Spleen (tissue), 11 donors: ENCODE measurements around the gene CFP. TPM values are rescaled to one million over a fixed set of nuclear protein-coding genes. Genes with fewer than 3 reads are reported as not detected.

ENCODE experiments used
- DNase-seq: peaks from one replicate; pipeline ENCODE4 v3.0.0-alpha.2; 2020
- H3K27ac ChIP-seq, 8 donors: fragments of 200-600 bp; sonication (generic) in 7 of 8; 1 replicate in 4 of 8; 2 replicates in 4 of 8; pipeline versions ENCODE4 v1.5.0 to v1.8.0; 2016 to 2021; ENCODE audit warnings: inconsistent platforms in 4 of 8, mild to moderate bottlenecking in 4 of 8, moderate library complexity in 1 of 8
- H3K27me3 ChIP-seq, 7 donors: fragments of 200-600 bp; sonication (generic) in 6 of 7; replicated peaks in 1 of 7; 1 replicate in 4 of 7; 2 replicates in 3 of 7; pipeline versions ENCODE4 v1.5.0 to v1.8.0; 2016 to 2021; ENCODE audit warnings: inconsistent platforms in 3 of 7, mild to moderate bottlenecking in 1 of 7
- H3K36me3 ChIP-seq, 6 donors: fragments of 200-600 bp; sonication (generic) in 5 of 6; 1 replicate in 4 of 6; 2 replicates in 2 of 6; pipeline versions ENCODE4 v1.5.0 to v1.8.0; 2016 to 2021; ENCODE audit warnings: inconsistent platforms in 2 of 6
- H3K4me1 ChIP-seq, 6 donors: fragments of 200-600 bp; sonication (generic) in 5 of 6; 1 replicate in 3 of 6; 2 replicates in 3 of 6; pipeline versions ENCODE4 v1.5.0 to v1.8.0; 2016 to 2021; ENCODE audit warnings: inconsistent platforms in 3 of 6
- H3K4me3 ChIP-seq, 8 donors: fragments of 200-600 bp; sonication (generic) in 7 of 8; 1 replicate in 4 of 8; 2 replicates in 4 of 8; pipeline versions ENCODE4 v1.5.0 to v1.8.0; 2016 to 2021; ENCODE audit warnings: inconsistent platforms in 4 of 8, mild to moderate bottlenecking in 4 of 8, moderate library complexity in 2 of 8
- H3K9me3 ChIP-seq, 8 donors: fragments of 200-600 bp; sonication (generic) in 7 of 8; 1 replicate in 4 of 8; 2 replicates in 4 of 8; pipeline versions ENCODE4 v1.5.0 to v1.8.0; 2016 to 2021; ENCODE audit warnings: inconsistent platforms in 4 of 8
- CTCF ChIP-seq, 11 experiments: fragments of 200-600 bp in 7 of 11; fragments of 450-650 bp in 4 of 11; sonication (generic) in 4 of 11; IDR thresholded peaks in 8 of 11; conservative IDR thresholded peaks in 3 of 11; 1 replicate in 7 of 11; 2 replicates in 4 of 11; pipeline versions ENCODE4 v1.4.0 to v1.8.0; 2016 to 2021; ENCODE audit warnings: antibody characterized with exemption in 11 of 11, inconsistent platforms in 4 of 11, mild to moderate bottlenecking in 1 of 11
- POLR2A ChIP-seq, 3 donors: fragments of 450-650 bp; IDR thresholded peaks; one replicate each; pipeline ENCODE4 v1.5.1; 2017; ENCODE audit warnings: antibody characterized with exemption in 3 of 3, mild to moderate bottlenecking in 1 of 3
- POLR2AphosphoS5 ChIP-seq, 3 donors: sonication (generic); formaldehyde crosslinking; IDR thresholded peaks; one replicate each; pipeline ENCODE4 v1.5.1; 2017; ENCODE audit warnings: antibody characterized with exemption in 3 of 3
- WGBS, 5 donors: extraction: QIAGEN DNeasy Blood & Tissue Kit in 3 of 5; methylation state at CpG; one replicate each; pipeline versions ENCODE4 v1.1.5 to v1.1.7; 2013 to 2018; 5-methylcytosine and 5-hydroxymethylcytosine counted together
- intact Hi-C: fragments of 100-400 bp; cut with DNase I; formaldehyde crosslinking; loops from one replicate; pipeline ENCODE4 v1.15.0; 2023; ENCODE audit warnings: low total_unique reads
- microRNA-seq, 3 donors: library from miRNA; unstranded; fragments of <30 nt; microRNA quantifications; one replicate each; pipeline versions ENCODE4 to v1.1.0, GENCODE V29; 2019 to 2020
- polyA plus RNA-seq, 3 donors: library from polyadenylated mRNA; stranded (reverse); fragments of 200-250 nt; gene quantifications; one replicate each; pipeline ENCODE4 v1.2.1, GENCODE V29; 2013
- small RNA-seq, 4 donors: library from RNA; depleted of rRNA; stranded (forward); fragments of <200 nt; gene quantifications; one replicate each; pipeline ENCODE3, GENCODE V24; 2016
- total RNA-seq, 7 donors: library from RNA; depleted of rRNA in 3 of 7; stranded (reverse); fragments of >200 nt in 3 of 7; fragmentation: NEBNext Ultra II Directional in 4 of 7; extraction: Animal tissue kit (Norgen Biotek cat#: 25700) in 4 of 7; gene quantifications; one replicate each; pipeline versions ENCODE4 v1.1.0 to v1.2.1, GENCODE V29; 2016 to 2021
- donor health status: healthy with polysubstance abuse.
- donor health status: DM: no; HTN: no; CAD: no; lungs with moderate emphysema.
- donor health status: DM: no; HTN: no; CAD: no.
- donor health status: Bipolar disorder and iron deficiency.
- donor health status: healthy.
- donor health status: DM: no; HTN: no; CAD: no.
- donor health status: DM: yes; HTN: yes; CAD: no.

Gene CFP
- total and polyA plus RNA-seq, 10 donors = 25.3 to 180 (median 115) TPM

- Histone ChIP-seq H3K9me3 (no peaks in the 10 kb centered on the region), H3K27me3 (peaks cover 0 to 25% (median 8%) of the 10 kb centered on the region in 7 donors), H3K4me1 (peaks cover 0 to 26% (median 8%) of the 10 kb centered on the region in 6 donors), H3K27ac (peak overlapping the region in 6 of 8 donors; percentile 21 to 65 (median 49)), H3K36me3 (peaks cover 0 to 32% (median 21%) of the 10 kb centered on the region in 6 donors), H3K4me3 (peak overlapping the region in 1 of 8 donors; percentile 3)
- 6 to 57% (median 22%) methylated on average over 10 to 41 of the region's 41 CpGs; no CpG with 5 or more reads in 1 of the 5 donors for WGBS, 5 donors
- no peak for TF ChIP-seq POLR2A (IDR thresholded peaks at IDR 0.05)
- no peak for TF ChIP-seq POLR2AphosphoS5 (IDR thresholded peaks at IDR 0.05)
- no peak for TF ChIP-seq CTCF (IDR thresholded peaks at IDR 0.05 in 8 of 11, conservative IDR thresholded peaks at IDR 0.05 in 3 of 11)
- no peak for DNase-seq
- intact Hi-C loops = no loop called here
Observed at GRCh38 chrX:47574076-47574546, 55.6 kb downstream of the CFP start.

- peaks cover 0 to 25% (median 8%) of the 10 kb centered on the region in 7 donors for H3K27me3 ChIP-seq
- H3K27ac ChIP-seq = peak overlapping the region in 6 of 8 donors; percentile 21 to 65 (median 49)
- WGBS, 5 donors = 47 to 68% (median 52%) methylated on average over 11 to 20 of the region's 20 CpGs
- H3K9me3 ChIP-seq = no peaks in the 10 kb centered on the region
- H3K36me3 ChIP-seq = peaks cover 0 to 38% (median 27%) of the 10 kb centered on the region in 6 donors
- H3K4me3 ChIP-seq = peak overlapping the region in 1 of 8 donors; percentile 3
- peaks cover 0 to 20% (median 5%) of the 10 kb centered on the region in 6 donors for H3K4me1 ChIP-seq
- intact Hi-C loops = no loop called here
- TF ChIP-seq POLR2AphosphoS5 (IDR thresholded peaks at IDR 0.05) = peak in 1 of 3 donors; percentile 53
- no peak for TF ChIP-seq POLR2A (IDR thresholded peaks at IDR 0.05)
- TF ChIP-seq CTCF (IDR thresholded peaks at IDR 0.05 in 8 of 11, conservative IDR thresholded peaks at IDR 0.05 in 3 of 11) = no peak
- DNase-seq = no peak
Observed at GRCh38 chrX:47573341-47574075, 56.2 kb downstream of the CFP start.

Small RNA genes lying within 50 kb of the gene (microRNA-seq; reads per million reads assigned to microRNA genes)
- 0 reads per million in 3 donors for gene MIR4769

Small RNA genes lying within 50 kb of the gene (small RNA-seq; reads per million reads assigned to genes)
- 0 to 0.07 (median 0) reads per million in 4 donors for gene MIR4769

Other genes starting within 250 kb of the CFP start
- gene ZNF41, start 146.7 kb downstream of the CFP start, total RNA-seq = 10 to 100 TPM; 10.6 to 17.0 (median 13.5) TPM
- 1 to 10 TPM; 2.4 to 3.6 (median 3.2) TPM for gene ZNF41, start 146.7 kb downstream of the CFP start, polyA plus RNA-seq
- 10 to 100 TPM; 54.9 to 88.8 (median 76.9) TPM for gene ARAF, start 68.7 kb downstream of the CFP start, total RNA-seq
- 10 to 100 TPM; 32.9 to 97.4 (median 81.6) TPM for gene ARAF, start 68.7 kb downstream of the CFP start, polyA plus RNA-seq
- gene TIMP1, start 47.5 kb downstream of the CFP start, total RNA-seq = 100 to 1,000 TPM; 137 to 293 (median 188) TPM
- 100 to 1,000 TPM in 2 of 3 donors, 10 to 100 TPM in 1; 86.8 to 220 (median 180) TPM for gene TIMP1, start 47.5 kb downstream of the CFP start, polyA plus RNA-seq
- 1 to 10 TPM in 1 of 7 donors, under 1 TPM in 6; 0.23 to 1.2 (median 0.60) TPM for gene SYN1, start 10.1 kb downstream of the CFP start, total RNA-seq
- under 1 TPM; 0.10 to 0.68 (median 0.61) TPM for gene SYN1, start 10.1 kb downstream of the CFP start, polyA plus RNA-seq
- gene ELK1, start 20.6 kb upstream of the CFP start, total RNA-seq = 10 to 100 TPM; 25.5 to 50.0 (median 31.1) TPM
- 10 to 100 TPM; 10.3 to 23.0 (median 14.5) TPM for gene ELK1, start 20.6 kb upstream of the CFP start, polyA plus RNA-seq
- gene UXT, start 29.2 kb upstream of the CFP start, total RNA-seq = 100 to 1,000 TPM in 5 of 7 donors, 10 to 100 TPM in 2; 83.0 to 133 (median 107) TPM
- 100 to 1,000 TPM; 201 to 274 (median 237) TPM for gene UXT, start 29.2 kb upstream of the CFP start, polyA plus RNA-seq
- gene ZNF81, start 207.0 kb upstream of the CFP start, total RNA-seq = 10 to 100 TPM; 10.6 to 17.1 (median 13.8) TPM
- 1 to 10 TPM; 1.2 to 2.4 (median 1.3) TPM for gene ZNF81, start 207.0 kb upstream of the CFP start, polyA plus RNA-seq